ENCODE data around the gene HPSE2. TPM values are rescaled to one million over a fixed set of nuclear protein-coding genes. Genes with fewer than 3 reads are reported as not detected.

HPSE2 gene
- total and polyA plus RNA-seq, 2 of the 8 experiments (the other 6 are each of a cell fraction or from before 2014, with no cell fraction given) = 0.41 to 0.58 TPM

GRCh38 chr10:98467506-98468318 is 767.9 kb downstream of the HPSE2 start (continued):
- no peak for TF ChIP-seq CBX5 (IDR thresholded peaks at IDR 0.05; ENCODE audit: low read depth, low read length)
- no peak for TF ChIP-seq MAFK (IDR thresholded peaks at IDR 0.05; ENCODE audit: low read depth, low read length)
- no peak for TF ChIP-seq GTF2F1 (IDR thresholded peaks at IDR 0.05; ENCODE audit: borderline replicate concordance, low read depth, low read length)
- no peak for TF ChIP-seq BCL11A (IDR thresholded peaks at IDR 0.05; ENCODE audit: low read depth in 2 of 2, low read length in 2 of 2)
- TF ChIP-seq SUZ12 (IDR thresholded peaks at IDR 0.05; ENCODE audit: low read length) = no peak
- TF ChIP-seq ASH2L (IDR thresholded peaks at IDR 0.05; ENCODE audit: low read length) = no peak
- no peak for TF ChIP-seq FOSL1 (IDR thresholded peaks at IDR 0.05; ENCODE audit: insufficient read depth, low read depth, low read length)
- no peak for TF ChIP-seq JUN (IDR thresholded peaks at IDR 0.05; ENCODE audit: low read depth, low read length)
- TF ChIP-seq POLR2A (IDR thresholded peaks at IDR 0.05; ENCODE audit: control extremely low read depth in 1 of 2, low read depth in 2 of 2, low read length in 2 of 2) = no peak
- TF ChIP-seq KDM1A (IDR thresholded peaks at IDR 0.05; ENCODE audit: borderline replicate concordance, low read length) = no peak
- 0 out of 4 replicates have a peak, but pooled peaks of 1 of the 2 experiments have one; percentile 38 for TF ChIP-seq SIN3A (conservative IDR thresholded peaks at IDR 0.05 in 1 of 2, IDR thresholded peaks at IDR 0.05 in 1 of 2; ENCODE audit: low read depth in 1 of 2, low read length in 2 of 2)
- TF ChIP-seq E2F6 (IDR thresholded peaks at IDR 0.05) = peak; percentile 46; the same call in 1 of the 2 replicates
- no peak for TF ChIP-seq USF2 (IDR thresholded peaks at IDR 0.05; ENCODE audit: low read length)
- no peak for TF ChIP-seq RXRA (IDR thresholded peaks at IDR 0.05; ENCODE audit: insufficient read depth, low read depth, low read length)
- TF ChIP-seq ZNF274 (IDR thresholded peaks at IDR 0.05; ENCODE audit: borderline replicate concordance, extremely low read depth, low read length) = no peak
- TF ChIP-seq EP300 (IDR thresholded peaks at IDR 0.05; ENCODE audit: borderline replicate concordance in 1 of 2, low read depth in 2 of 2, low read length in 2 of 2) = no peak
- TF ChIP-seq CTBP2 (IDR thresholded peaks at IDR 0.05; ENCODE audit: borderline replicate concordance, insufficient read depth, insufficient read length, low read length) = no peak

Measured in H1 (cell line).